ENCODE results near the gene LYZ. TPM values are rescaled to one million over a fixed set of nuclear protein-coding genes. Genes with fewer than 3 reads are reported as not detected.

The LYZ gene
- 0.26 to 1.7 TPM in 2 of 5 replicates, not detected in the others for total RNA-seq (2022; extraction: Qiagen RNA extraction; ENCODE audit: low read depth)

DNA sequence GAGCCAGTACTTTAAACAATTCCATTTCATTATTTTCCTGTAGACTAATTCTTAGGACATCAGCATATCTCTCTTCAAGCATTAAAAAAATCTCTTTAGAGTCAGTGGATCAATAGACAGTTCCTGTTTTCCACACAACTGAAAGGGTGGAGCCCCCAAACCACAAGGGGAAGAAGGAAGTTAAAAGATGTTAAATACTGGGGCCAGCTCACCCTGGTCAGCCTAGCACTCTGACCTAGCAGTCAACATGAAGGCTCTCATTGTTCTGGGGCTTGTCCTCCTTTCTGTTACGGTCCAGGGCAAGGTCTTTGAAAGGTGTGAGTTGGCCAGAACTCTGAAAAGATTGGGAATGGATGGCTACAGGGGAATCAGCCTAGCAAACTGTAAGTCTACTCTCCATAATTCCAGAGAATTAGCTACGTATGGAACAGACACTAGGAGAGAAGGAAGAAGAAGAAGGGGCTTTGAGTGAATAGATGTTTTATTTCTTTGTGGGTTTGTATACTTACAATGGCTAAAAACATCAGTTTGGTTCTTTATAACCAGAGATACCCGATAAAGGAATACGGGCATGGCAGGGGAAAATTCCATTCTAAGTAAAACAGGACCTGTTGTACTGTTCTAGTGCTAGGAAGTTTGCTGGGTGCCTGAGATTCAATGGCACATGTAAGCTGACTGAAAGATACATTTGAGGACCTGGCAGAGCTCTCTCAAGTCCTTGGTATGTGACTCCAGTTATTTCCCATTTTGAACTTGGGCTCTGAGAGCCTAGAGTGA lies at the start of gene LYZ:
LYZ (plus strand) TSS at position 220 of the 777 bp plus-strand sequence; CDS start at position 248, 28 bp downstream.

DNA sequence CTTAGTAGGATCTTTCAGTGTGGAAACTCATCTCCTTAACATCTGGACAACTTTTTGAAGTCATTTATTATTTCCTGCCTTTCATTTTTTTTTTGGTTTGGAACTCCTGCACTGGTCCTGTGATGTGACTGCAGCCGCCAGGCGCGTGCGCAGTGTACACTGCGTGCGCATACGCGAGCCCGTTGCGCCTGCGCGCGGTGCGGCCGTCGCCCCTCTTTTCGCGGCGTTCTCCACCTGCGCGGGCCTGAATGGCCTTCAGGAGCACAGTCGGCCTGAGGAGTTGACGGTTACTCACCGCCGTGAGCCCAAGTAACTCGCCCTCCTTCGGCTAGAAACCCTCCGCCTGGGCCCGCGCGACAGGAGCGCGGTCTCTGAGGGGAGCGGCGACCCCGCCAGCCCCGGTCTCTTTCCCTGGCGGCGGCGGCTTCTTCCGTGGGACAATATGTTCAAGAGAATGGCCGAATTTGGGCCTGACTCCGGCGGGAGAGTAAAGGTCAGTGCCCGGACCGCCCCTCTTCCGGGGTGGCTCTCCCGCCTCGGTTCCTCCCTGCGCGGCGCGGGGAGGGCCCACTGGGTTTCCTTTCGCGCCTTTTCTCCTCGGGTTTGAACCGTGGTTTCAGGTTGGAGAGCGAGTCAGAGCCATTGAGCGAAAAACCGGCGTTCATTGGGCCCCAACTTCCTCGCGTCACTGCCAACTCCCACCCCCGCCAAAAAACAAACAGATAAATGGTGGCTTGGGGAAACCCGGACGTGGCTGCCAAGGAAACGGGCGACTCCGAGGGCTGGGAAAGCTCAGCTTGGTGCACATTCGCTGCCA lies 11.6 kb downstream of the LYZ start, which contains the start of gene YEATS4:
YEATS4 (plus strand) TSS at position 213 of the 817 bp plus-strand sequence; CDS start at position 443, 230 bp downstream.

Other genes starting within 250 kb of the LYZ start
- 63.2 to 72.3 TPM (median 65.9 TPM) in 5 replicates for gene CPSF6, start 108.8 kb upstream of the LYZ start, total RNA-seq (2022; extraction: Qiagen RNA extraction; ENCODE audit: low read depth)
- 29.3 to 62.1 TPM (median 38.1 TPM) in 5 replicates for gene YEATS4, start 11.4 kb downstream of the LYZ start, total RNA-seq (2022; extraction: Qiagen RNA extraction; ENCODE audit: low read depth)
- gene FRS2, start 122.0 kb downstream of the LYZ start, total RNA-seq (2022; extraction: Qiagen RNA extraction; ENCODE audit: low read depth), result 9.7 to 14.6 TPM (median 13.3 TPM) in 5 replicates
- gene CCT2, start 237.1 kb downstream of the LYZ start, total RNA-seq (2022; extraction: Qiagen RNA extraction; ENCODE audit: low read depth), result 298 to 357 TPM (median 328 TPM) in 5 replicates